ENCODE results near the gene OR2A12.
"Not testable (repeated sequence)": the region's sequence is repeated elsewhere in the genome, so short reads cannot be mapped to it uniquely, and the experiment has no call there.

The OR2A12 gene

DNA sequence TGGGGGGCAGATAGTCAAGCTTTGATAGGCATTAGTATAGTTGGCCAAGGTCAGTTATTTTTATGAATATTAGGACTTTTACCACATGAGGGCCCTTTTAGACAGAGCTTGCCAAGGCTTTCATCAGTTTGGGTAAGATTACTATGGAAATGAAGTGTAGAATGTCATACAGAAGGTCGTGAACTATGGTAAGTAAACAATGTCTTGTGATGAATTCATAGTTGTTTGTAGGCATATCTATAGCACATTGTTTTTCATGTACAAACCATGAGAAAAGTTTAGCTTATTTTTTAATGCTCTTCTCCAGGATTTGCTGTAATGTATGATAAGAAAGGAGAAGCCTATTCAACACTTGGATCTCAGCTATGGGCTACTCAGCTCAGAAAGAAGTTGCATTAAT lies 27.6 kb downstream of the OR2A12 start:
- in situ Hi-C loops (cut with MboI; ENCODE audit: low sequenced_read_pairs): no loop called here

DNA sequence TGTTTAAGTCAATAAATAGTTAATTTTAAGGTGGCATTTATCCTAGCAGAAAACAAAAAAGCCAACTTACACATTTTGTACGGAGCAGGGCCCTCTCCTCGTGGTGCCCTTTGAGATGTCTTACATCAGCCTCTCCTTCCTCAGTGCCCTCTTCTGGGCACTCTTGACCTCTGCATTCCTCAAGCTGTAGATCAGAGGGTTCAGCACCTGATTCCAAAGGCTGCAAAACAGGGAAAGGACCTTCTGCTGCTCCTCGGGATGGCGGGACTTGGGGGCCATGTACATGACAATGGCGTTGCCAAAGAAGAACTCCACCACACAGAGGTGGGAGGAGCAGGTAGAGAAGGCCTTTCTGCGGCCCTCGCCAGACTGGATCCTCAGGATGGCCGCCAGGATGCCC lies 32.3 kb downstream of the OR2A12 start:
- in situ Hi-C loops (cut with MboI; ENCODE audit: low sequenced_read_pairs): no loop called here

DNA sequence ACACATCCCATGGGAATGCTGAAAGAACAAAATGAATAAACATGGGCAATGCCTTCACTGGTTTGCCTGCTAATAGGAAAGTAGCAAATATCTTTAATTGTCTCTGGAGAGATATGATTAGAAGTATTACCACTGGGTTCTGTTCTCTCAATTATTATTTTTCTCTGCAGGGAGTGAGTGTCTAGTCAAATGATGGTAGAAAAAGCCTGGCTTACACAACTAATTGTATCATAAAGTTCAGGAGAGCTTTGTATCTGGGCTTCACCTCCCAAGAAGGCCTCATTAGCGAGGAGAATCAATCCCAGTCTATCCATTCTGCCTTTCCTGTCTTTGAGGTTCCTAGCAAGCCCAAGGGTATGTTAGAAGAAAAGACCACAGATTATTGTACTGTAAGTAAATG lies 36.8 kb downstream of the OR2A12 start, which contains the start of gene OR2A14:
Gene OR2A14, plus strand, starts transcription at position 301 of the 400 bp plus-strand sequence. CDS start 5,937 bp downstream, outside the sequence.
- in situ Hi-C loops (cut with MboI; ENCODE audit: low sequenced_read_pairs): no loop called here

DNA sequence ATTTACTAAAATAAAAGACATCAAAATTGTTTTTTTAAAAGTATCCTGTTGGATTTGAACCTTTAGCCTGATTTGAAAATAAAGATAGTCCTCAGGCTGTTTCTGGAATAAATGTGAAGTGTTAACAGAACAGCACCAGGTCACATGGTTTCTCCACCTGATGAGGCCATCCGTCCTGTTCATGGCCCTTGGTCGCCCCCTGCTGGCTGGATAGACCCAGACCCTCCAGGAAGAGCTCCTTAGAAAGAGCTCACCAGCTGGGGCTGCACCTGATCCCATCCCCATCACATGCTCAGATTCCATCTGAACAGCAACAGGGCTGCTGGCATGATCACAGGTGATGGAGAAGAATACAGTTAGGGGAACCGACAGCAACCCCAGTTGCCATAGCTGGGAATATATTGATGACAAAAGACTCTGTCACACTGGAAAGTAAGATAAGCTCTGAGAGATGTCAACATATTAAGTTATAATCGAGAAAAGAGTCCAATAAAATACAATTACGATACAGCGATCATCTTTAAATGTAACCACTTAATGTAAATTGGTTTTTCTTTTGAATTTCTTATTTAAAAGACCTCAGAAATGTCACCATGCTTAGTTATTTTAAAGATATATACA lies 41.7 kb downstream of the OR2A12 start:
- in situ Hi-C loops (cut with MboI; ENCODE audit: low sequenced_read_pairs): no loop called here

DNA sequence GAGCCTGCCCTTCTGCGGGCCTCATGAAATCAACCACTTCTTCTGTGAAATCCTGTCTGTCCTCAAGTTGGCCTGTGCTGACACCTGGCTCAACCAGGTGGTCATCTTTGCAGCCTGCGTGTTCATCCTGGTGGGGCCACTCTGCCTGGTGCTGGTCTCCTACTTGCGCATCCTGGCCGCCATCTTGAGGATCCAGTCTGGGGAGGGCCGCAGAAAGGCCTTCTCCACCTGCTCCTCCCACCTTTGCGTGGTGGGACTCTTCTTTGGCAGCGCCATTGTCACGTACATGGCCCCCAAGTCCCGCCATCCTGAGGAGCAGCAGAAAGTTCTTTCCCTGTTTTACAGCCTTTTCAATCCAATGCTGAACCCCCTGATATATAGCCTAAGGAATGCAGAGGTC lies 43.5 kb downstream of the OR2A12 start:
- in situ Hi-C loops (cut with MboI; ENCODE audit: low sequenced_read_pairs): not testable (repeated sequence)

DNA sequence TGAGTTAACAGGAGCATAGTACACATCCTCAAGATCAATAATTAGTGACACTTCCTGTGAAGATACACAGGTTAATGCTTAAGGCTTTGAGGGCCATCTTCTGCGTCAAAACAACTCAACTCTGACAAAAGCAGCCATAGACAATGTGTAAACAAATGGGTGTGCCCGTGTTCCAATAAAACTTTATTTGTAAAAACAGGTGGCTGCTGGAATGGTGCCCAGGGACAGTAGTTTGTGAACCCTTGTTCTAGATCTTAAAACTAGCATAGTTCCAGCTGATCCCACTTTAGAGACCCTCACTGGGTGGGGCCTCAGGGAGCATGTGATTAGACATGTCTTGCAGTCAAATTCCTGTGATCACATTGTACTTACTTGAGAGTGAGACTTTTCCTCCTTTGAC lies 44.7 kb downstream of the OR2A12 start:
- in situ Hi-C loops (cut with MboI; ENCODE audit: low sequenced_read_pairs): no loop called here

DNA sequence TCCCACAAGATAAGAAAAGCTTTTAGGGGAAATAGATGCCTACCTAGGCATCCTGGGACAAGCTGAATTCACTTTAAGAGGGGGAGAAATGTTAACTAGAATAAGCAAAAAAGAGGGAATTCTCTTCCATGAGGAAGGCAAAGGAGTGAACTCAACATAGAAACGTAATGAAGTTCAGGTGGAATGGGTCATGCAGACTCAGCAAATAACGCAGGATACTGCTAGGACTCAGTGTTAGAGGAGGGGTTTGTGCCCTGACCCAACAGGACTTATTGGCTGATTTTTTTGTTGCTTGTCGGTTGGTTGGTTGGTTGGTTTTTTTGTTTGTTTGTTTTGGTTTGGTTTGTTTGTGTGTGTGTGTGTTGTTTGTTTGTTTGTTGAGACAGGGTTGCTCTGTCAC lies 46.2 kb downstream of the OR2A12 start:
- in situ Hi-C loops (cut with MboI; ENCODE audit: low sequenced_read_pairs): no loop called here

DNA sequence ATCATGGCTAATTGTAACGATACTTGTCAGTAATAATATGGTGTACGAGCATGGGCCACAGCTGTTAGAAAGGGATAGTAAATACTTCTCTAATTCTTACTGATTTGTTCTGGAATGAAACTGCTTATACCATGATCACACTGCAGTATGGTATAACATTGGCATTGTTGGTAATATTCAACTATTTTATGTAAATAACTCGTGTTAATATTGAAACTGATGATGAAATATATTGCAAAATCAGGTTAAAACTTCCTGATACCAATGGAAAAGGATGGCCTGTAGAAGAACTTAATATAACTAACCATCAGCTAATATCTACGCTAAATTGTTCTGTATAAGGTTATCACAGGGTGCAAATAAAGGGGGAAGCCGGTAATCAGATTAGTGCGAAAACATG lies 47.2 kb downstream of the OR2A12 start:
- in situ Hi-C loops (cut with MboI; ENCODE audit: low sequenced_read_pairs): no loop called here

DNA sequence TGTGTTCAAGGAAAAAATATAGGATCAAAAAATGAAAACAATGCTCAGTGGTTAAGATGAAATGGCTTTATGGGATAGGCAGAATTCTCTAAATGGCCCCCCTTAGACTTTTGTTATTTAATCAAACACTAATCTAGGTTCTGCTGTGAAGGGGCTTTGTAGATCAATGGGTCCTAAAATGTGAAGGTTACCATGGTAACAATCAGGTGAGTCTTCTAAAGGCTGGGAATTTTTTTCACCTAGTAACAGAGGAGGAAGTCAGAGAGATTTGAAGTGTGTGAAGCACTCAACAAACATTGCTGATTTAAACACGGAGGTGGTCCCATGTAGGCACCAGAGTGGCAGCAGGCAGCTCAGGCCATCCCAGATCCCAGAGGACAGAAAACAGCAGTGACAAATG lies 48.0 kb downstream of the OR2A12 start:
- in situ Hi-C loops (cut with MboI; ENCODE audit: low sequenced_read_pairs): no loop called here

DNA sequence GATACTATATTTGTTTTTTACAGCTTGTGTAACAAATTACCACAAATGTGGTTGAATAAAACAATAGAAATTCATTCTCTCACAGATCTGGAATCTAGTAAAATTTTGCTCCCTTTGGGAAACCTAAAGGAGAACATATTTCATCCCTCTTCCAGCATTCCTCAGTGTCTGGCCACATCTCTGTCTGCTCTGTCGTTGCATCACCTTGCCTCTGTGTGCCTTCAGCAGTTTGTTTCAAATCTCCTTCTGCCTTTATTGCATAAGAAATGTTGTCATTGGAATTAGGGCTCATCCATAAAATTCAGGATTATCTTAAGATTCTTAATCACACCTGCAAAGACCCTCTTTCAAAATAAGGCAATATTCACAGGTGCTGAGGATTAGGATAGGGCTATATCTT lies 51.4 kb downstream of the OR2A12 start:
- in situ Hi-C loops (cut with MboI; ENCODE audit: low sequenced_read_pairs): no loop called here

DNA sequence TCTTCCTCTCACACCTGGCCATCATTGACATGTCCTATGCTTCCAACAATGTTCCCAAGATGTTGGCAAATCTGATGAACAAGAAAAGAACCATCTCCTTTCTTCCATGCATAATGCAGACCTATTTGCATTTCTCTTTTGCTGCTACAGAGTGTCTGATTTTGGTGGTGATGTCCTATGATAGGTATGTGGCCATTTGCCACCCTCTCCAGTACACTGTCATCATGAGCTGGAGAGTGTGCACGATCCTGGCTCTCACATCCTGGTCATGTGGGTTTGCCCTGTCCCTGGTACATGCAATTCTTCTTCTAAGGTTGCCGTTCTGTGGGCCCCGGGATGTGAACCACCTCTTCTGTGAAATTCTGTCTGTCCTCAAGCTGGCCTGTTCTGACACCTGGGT lies 56.1 kb downstream of the OR2A12 start:
- in situ Hi-C loops (cut with MboI; ENCODE audit: low sequenced_read_pairs): no loop called here

DNA sequence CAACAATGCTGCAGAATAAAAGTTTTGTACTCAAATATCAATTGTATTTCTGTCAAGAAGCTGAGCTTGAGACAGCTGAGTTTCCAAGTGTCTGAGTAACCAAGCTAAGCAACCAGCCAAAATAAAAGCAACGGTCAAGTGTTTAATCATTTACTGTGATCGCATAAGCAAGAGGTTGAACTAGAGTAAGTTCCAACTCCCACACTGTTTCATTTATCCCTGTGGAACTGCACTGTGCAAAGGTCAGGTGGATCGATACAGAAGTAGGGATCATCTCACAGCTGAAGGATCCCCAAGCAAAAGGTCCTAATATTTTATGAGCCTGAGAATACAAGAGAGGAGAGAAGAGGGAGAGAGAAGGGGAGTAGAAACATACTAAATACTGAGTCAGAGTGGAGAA lies 58.3 kb downstream of the OR2A12 start:
- in situ Hi-C loops (cut with MboI; ENCODE audit: low sequenced_read_pairs): no loop called here

DNA sequence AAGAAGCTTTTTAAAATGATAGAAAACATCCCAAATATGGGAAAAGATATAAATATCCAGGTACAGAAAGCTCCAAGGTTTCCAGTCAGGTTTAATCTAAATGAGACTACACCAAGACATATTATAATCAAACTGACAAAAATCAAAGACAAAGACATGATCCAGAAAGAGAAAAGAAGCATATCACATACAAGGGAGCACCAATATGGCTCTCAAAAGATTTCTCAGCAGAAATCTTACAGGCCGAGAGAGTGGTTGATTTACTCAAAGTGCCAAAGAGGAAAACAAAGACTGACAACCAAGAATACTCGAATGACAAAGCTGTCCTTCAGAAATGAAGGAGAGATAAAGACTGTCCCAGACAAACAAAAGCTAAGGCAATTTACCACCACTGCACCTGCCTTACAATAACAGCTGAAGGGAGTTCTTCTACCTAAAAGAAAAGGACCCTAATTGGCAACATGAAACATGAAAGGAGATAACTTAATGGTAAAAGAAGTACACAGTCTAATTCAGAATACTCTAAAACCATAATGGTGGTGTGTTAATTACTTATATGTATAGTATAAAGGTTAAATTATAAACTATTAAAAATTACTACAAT lies 62.2 kb downstream of the OR2A12 start:
- in situ Hi-C loops (cut with MboI; ENCODE audit: low sequenced_read_pairs): no loop called here

All from HL-60/S4 (cell line).